Hepatocyte (in vitro differentiated cells): Measurements from ENCODE around the gene DMRTC1. TPM values are rescaled to one million over a fixed set of nuclear protein-coding genes. Genes with fewer than 3 reads are reported as not detected.
"Not testable (repeated sequence)": the region's sequence is repeated elsewhere in the genome, so short reads cannot be mapped to it uniquely, and the experiment has no call there.

Experiments
- DNase-seq: peaks from one replicate; pipeline ENCODE4 v3.0.0-alpha.2; 2016; ENCODE audit warnings: low spot score
- H2AFZ ChIP-seq: fragments of 200-600 bp; sonication (generic); 2 replicates; pipeline ENCODE4 v1.6.0; 2016; ENCODE audit warnings: antibody characterized with exemption, mild to moderate bottlenecking
- H3K27ac ChIP-seq: fragments of 200-600 bp; sonication (generic); 2 replicates; pipeline ENCODE4 v1.5.1; 2016; ENCODE audit warnings: mild to moderate bottlenecking
- H3K27me3 ChIP-seq: fragments of 200-600 bp; sonication (generic); 2 replicates; pipeline ENCODE4 v1.6.1; 2016
- H3K36me3 ChIP-seq: fragments of 200-600 bp; sonication (generic); replicated peaks from 2 replicates; pipeline ENCODE4 v1.5.1; 2016; ENCODE audit warnings: low read depth; ENCODE audit not compliant: insufficient read depth
- H3K4me1 ChIP-seq: fragments of 200-600 bp; sonication (generic); 2 replicates; pipeline ENCODE4 v1.5.1; 2016; ENCODE audit warnings: mild to moderate bottlenecking, moderate library complexity; ENCODE audit not compliant: insufficient read depth
- H3K4me2 ChIP-seq: fragments of 200-600 bp; sonication (generic); 2 replicates; pipeline ENCODE4 v1.6.0; 2016
- H3K4me3 ChIP-seq: fragments of 200-600 bp; sonication (generic); 2 replicates; pipeline ENCODE4 v1.5.1; 2016; ENCODE audit warnings: mild to moderate bottlenecking
- H3K79me2 ChIP-seq: fragments of 200-600 bp; sonication (generic); 2 replicates; pipeline ENCODE4 v1.6.0; 2017; ENCODE audit warnings: mild to moderate bottlenecking
- H3K9me2 ChIP-seq: fragments of 200-600 bp; sonication (generic); replicated peaks from 2 replicates; pipeline ENCODE4 v1.6.0; 2017; ENCODE audit warnings: mild to moderate bottlenecking; ENCODE audit not compliant: insufficient read depth
- H3K9me3 ChIP-seq: fragments of 200-600 bp; sonication (generic); 2 replicates; pipeline ENCODE4 v1.5.1; 2016; ENCODE audit warnings: low read depth, mild to moderate bottlenecking
- H4K20me1 ChIP-seq: fragments of 200-600 bp; sonication (generic); 2 replicates; pipeline ENCODE4 v1.6.0; 2016; ENCODE audit warnings: mild to moderate bottlenecking; ENCODE audit not compliant: insufficient read depth, poor library complexity, severe bottlenecking
- WGBS: methylation state at CpG from one replicate; pipeline ENCODE4 v1.1.6; 2016; ENCODE audit warnings: low lambda C conversion rate; ENCODE audit errors: missing lambda C conversion rate; 5-methylcytosine and 5-hydroxymethylcytosine counted together
- polyA plus RNA-seq: library from polyadenylated mRNA; unstranded; fragments of >200 nt; fragmentation: Nextera tagmentation; extraction: Ambion mirVana; gene quantifications from 2 replicates; pipeline ENCODE4 v1.2.1, GENCODE V29; 2016
- total RNA-seq: library from RNA; depleted of rRNA; stranded (reverse); fragments of >200 nt; gene quantifications from 2 replicates; pipeline ENCODE4 v1.2.3, GENCODE V29; 2014

The DMRTC1 gene, protein sequence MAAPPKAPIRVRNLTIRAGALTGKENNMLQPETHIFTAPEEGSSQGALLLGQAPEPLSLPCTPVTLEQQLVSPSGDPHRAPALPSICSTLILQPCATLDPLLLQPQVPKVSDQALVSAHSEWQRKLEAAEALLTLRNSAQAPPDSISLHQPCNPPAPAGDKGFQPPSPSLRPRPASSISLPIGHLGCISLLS
- total RNA-seq (not detected in 2 replicates), polyA plus RNA-seq (0.45 and 0.51 TPM in 2 replicates)

DNA sequence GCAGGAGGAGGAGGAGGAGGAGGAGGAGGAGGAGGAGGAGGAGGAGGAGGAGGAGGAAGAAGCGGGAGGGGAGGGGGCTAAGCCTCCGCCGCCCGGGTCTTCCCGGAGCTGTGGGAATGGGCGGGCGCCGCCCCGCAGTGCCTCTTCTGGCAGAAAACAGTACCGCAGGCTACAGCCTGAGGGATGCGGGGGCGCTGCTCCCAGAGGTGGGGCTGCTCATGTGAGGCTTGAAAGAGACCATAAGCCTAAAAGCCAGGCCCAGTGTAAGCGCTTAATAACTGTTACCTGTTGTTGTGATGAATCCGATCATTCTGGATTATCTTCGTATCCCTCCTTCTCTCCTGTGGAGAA is at the start of gene DMRTC1:
TSS of gene DMRTC1 (minus strand) at position 19 of the 351 bp plus-strand sequence. CDS start 68,143 bp downstream, outside the sequence.
- not testable (repeated sequence) for H3K9me2 ChIP-seq, H3K27ac ChIP-seq, H2AFZ ChIP-seq, H3K79me2 ChIP-seq, H3K9me3 ChIP-seq, H3K36me3 ChIP-seq, H3K27me3 ChIP-seq, DNase-seq, H3K4me3 ChIP-seq, H3K4me1 ChIP-seq, H3K4me2 ChIP-seq, H4K20me1 ChIP-seq
- no CpG with 5 or more reads among the region's 15 CpGs for WGBS

DNA sequence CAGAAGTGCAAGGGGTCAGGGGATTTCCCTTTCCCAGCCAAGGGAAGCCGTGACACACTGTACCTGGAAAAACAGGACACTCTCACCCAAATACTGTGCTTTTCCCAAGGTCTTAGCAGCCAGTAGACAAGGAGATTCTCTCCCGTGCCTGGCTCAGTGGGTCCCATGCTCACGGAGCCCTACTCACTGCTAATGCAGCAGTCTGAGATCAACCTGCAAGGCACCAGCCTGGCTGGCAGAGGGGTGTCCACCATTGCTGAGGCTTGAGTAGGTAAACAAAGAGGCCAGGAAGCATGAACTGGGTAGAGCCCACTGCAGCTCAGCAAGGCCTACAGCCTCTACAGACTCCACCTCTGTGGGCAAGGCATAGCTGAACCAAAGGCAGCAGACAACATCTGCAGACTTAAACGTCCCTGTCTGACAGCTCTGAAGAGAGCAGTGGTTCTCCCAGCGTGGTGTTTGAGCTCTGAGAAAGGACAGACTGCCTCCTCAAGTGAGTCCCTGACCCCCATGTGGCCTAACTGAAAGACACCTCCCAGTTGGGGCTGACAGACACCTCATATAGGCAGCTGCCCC is 37.3 kb upstream of the DMRTC1 start:
- H4K20me1 ChIP-seq, H3K27ac ChIP-seq, H3K4me3 ChIP-seq, H3K9me3 ChIP-seq, H3K27me3 ChIP-seq, H3K4me1 ChIP-seq, H3K79me2 ChIP-seq, H3K36me3 ChIP-seq, H3K9me2 ChIP-seq, H3K4me2 ChIP-seq, H2AFZ ChIP-seq, DNase-seq: not testable (repeated sequence)
- WGBS = 67% methylated on average over 5 of the region's 5 CpGs

DNA sequence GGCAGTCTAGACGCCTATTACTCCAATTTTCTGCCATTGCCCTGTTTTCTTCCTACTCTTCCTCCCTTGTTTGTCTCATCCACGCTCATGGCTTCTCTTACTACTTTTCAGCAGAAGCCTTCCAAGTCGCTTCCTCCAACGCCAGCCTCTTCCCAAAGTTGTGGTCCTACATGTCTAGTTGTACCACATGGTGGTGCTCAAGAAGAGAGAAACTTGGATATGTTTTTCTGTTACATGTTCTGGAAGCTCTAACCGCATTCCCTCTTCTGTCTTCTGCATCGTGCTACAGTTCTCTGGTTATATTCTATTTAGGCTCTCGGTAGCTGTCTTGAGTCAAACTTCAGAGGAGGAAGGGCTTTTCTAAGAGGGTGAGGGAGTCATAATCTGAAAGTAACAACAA is 31.2 kb upstream of the DMRTC1 start:
- not testable (repeated sequence) for H3K4me2 ChIP-seq, H3K4me3 ChIP-seq, H3K9me2 ChIP-seq, H3K36me3 ChIP-seq, H2AFZ ChIP-seq, H4K20me1 ChIP-seq, H3K4me1 ChIP-seq, H3K27me3 ChIP-seq, DNase-seq, H3K79me2 ChIP-seq, H3K9me3 ChIP-seq, H3K27ac ChIP-seq
- WGBS = no CpG with 5 or more reads among the region's 7 CpGs

DNA sequence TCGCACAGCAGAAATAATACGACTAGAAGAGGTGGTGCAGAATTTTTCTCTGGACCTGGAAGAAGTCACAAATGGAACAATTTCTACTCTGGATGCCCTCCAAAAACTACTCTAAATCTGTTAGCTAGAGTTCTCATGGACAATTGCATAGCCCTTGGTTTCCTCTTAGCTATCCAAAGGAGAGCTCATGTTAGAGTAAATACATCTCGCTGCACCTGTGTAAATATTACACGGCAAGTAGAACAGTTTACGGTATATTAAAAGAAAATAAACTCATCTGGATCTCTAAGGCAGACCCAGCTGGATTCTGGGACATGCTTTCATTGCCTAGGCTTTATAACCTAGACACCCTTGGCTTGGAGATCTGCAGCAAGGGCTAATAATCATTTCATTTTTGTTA is 28.2 kb upstream of the DMRTC1 start:
- not testable (repeated sequence) for H3K27me3 ChIP-seq, H3K4me3 ChIP-seq, DNase-seq, H3K4me1 ChIP-seq, H3K79me2 ChIP-seq, H3K9me3 ChIP-seq, H3K36me3 ChIP-seq, H3K27ac ChIP-seq, H2AFZ ChIP-seq, H4K20me1 ChIP-seq, H3K4me2 ChIP-seq, H3K9me2 ChIP-seq
- no CpG with 5 or more reads among the region's 5 CpGs for whole genome bisulfite sequencing

DNA sequence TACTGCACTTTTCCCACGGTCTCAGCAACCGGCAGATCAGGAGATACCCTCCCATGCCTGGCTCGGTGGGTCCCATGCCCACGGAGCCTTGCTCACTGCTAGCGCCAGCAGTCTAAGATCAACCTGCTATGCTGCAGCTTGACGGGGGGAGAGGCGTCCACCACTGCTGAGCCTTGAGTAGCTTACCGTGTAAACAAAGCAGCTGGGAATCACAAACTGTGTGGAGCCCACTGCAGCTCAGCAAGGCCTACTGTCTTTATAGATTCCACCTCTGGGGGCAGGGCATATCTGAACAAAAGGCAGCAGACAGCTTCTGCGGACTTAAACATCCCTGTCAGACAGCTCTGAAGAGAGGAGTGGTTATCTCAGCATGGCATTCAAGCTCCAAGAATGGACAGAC is 16.3 kb upstream of the DMRTC1 start:
- not testable (repeated sequence) for H3K36me3 ChIP-seq, H3K79me2 ChIP-seq, DNase-seq, H3K27ac ChIP-seq, H4K20me1 ChIP-seq, H3K9me2 ChIP-seq, H3K9me3 ChIP-seq, H3K4me3 ChIP-seq, H3K4me2 ChIP-seq, H3K27me3 ChIP-seq, H2AFZ ChIP-seq, H3K4me1 ChIP-seq
- WGBS = no CpG with 5 or more reads among the region's 9 CpGs

DNA sequence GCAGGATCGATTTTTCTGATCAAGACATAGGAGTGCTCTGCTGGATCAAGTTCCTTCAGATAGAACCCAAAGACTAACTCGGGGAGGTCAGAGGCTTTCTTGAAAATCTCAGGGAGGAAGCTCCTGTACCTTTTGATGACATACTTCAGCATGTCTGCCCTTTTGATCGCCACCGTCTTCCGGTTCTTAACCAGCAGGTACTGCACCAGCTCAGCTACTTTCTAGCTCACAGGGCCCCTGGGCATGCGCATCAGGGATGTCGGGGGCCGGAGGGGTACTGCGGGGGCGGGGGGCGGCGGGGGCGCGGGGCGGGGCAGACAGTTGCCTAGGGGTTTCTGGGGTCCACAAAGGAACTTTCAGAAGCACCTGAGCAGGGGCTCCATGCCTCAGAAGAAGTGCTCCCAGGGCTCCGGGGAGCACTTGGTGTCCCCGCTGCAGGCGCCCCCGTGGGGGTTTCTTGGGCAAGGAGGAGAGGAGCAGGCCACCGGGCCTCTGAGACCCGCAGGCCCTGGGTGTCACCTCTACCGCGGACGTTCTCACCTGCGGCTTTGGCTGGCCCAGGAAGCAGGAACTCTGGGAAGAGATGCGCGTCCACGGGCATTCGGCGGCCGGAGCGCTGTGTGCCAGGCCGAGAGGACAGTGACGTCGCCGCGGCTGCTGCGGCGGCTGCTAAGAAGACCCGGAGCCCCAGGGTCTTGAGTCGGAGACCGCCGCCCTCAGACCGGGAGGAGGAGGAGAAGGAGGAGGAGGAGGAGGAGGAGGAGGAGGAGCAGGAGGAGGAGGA is 410 bp downstream of the DMRTC1 start:
- not testable (repeated sequence) for H2AFZ ChIP-seq, H3K27me3 ChIP-seq, H3K36me3 ChIP-seq, H3K4me2 ChIP-seq, H3K4me1 ChIP-seq, H3K79me2 ChIP-seq, H3K4me3 ChIP-seq, DNase-seq, H3K9me3 ChIP-seq, H3K27ac ChIP-seq, H4K20me1 ChIP-seq, H3K9me2 ChIP-seq
- no CpG with 5 or more reads among the region's 44 CpGs for WGBS

DNA sequence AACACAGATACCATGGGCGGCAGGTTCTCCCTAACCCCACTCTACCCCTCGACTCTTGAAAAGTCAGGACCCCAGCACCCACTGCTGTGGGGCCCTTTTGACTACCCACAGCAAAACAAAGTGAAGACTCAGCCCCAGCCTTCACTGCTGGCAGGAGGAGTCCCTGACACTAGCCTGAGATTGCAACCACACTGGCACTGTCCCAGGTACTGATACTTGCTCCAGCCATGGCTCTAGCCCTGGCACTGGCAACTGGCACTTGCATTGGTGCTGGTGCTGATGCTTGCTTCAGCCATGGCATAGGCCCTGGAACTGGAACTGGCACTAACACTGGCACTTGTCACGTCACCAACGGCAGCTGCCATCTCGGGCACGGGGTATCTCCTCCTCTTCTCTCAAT is 1.4 kb downstream of the DMRTC1 start:
- H4K20me1 ChIP-seq, H3K79me2 ChIP-seq, H3K27me3 ChIP-seq, H3K4me1 ChIP-seq, H3K4me3 ChIP-seq, H3K9me3 ChIP-seq, DNase-seq, H3K4me2 ChIP-seq, H3K27ac ChIP-seq, H3K36me3 ChIP-seq, H3K9me2 ChIP-seq, H2AFZ ChIP-seq: not testable (repeated sequence)
- no CpG with 5 or more reads among the region's 6 CpGs for WGBS

DNA sequence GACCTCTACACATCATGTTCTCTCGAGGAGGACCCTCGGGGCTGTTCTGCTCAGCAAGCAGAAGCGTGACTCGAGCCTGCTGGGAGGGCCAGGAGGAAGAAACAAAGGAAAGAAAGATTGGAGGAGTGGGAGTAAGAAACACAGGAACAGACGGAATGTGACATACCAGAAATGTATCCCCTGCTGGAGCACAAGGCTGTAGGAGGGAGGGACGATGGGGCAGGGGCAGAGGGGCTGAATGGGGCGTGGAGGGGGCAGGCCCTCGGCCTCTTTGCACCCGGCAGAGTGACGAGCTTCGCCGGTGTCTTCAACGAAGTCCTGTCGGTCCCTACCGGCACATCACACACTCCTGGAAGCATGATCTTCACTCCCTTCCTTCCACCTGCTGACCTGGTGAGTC is 5.7 kb downstream of the DMRTC1 start, which contains the start of gene FAM236A:
TSS of gene FAM236A (plus strand) at position 301 of the 400 bp plus-strand sequence. CDS start at position 358, 57 bp downstream.
- no CpG with 5 or more reads among the region's 15 CpGs for WGBS
- H3K4me1 ChIP-seq, H3K36me3 ChIP-seq, H3K9me2 ChIP-seq, H3K27ac ChIP-seq, H2AFZ ChIP-seq, H3K9me3 ChIP-seq, H3K4me2 ChIP-seq, H3K79me2 ChIP-seq, DNase-seq, H4K20me1 ChIP-seq, H3K4me3 ChIP-seq, H3K27me3 ChIP-seq: not testable (repeated sequence)
